Gastroesophageal sphincter (tissue), 3 donors: Measurements from ENCODE around the gene ACIN1.

ENCODE experiments used
- EP300 ChIP-seq: sonication (generic); formaldehyde crosslinking; IDR thresholded peaks from one replicate; pipeline ENCODE4 v1.6.1; 2017; ENCODE audit warnings: antibody characterized with exemption, mild to moderate bottlenecking
- POLR2A ChIP-seq, 2 donors: fragments of 450-650 bp; IDR thresholded peaks; one replicate each; pipeline ENCODE4 v1.6.1; 2017; ENCODE audit warnings: antibody characterized with exemption in 2 of 2, mild to moderate bottlenecking in 2 of 2, moderate library complexity in 1 of 2
- POLR2AphosphoS5 ChIP-seq: sonication (generic); formaldehyde crosslinking; IDR thresholded peaks from one replicate; pipeline ENCODE4 v1.6.1; 2017; ENCODE audit warnings: antibody characterized with exemption
- TF ChIP-seq, protein P1 (sequence below), 4 experiments: fragments of 200-600 bp in 2 of 4; fragments of 450-650 bp in 2 of 4; sonication (generic) in 1 of 4; IDR thresholded peaks; one replicate each; pipeline ENCODE4 v1.5.1; 2017 to 2019; ENCODE audit warnings: antibody characterized with exemption in 4 of 4, mild to moderate bottlenecking in 2 of 4, moderate library complexity in 2 of 4

DNA sequence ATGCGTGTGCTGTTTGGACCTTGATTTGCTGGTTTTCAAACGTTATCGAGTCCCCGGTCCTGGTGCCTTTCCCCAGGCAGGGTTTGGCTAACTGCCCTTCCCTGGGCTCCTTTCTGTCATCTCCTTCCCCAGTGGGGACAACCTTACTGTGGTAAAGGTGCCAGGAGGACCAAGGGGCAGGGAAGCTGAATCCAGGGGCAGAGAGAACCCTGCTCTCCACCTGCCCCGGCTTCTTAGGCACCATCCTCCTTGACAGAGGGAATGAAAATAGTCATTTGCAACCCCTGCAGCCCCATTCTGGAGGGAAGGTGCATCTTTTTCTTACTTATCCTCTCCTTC lies 19.2 kb upstream of the ACIN1 start:
- TF ChIP-seq, protein P1, sequence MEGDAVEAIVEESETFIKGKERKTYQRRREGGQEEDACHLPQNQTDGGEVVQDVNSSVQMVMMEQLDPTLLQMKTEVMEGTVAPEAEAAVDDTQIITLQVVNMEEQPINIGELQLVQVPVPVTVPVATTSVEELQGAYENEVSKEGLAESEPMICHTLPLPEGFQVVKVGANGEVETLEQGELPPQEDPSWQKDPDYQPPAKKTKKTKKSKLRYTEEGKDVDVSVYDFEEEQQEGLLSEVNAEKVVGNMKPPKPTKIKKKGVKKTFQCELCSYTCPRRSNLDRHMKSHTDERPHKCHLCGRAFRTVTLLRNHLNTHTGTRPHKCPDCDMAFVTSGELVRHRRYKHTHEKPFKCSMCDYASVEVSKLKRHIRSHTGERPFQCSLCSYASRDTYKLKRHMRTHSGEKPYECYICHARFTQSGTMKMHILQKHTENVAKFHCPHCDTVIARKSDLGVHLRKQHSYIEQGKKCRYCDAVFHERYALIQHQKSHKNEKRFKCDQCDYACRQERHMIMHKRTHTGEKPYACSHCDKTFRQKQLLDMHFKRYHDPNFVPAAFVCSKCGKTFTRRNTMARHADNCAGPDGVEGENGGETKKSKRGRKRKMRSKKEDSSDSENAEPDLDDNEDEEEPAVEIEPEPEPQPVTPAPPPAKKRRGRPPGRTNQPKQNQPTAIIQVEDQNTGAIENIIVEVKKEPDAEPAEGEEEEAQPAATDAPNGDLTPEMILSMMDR (IDR thresholded peaks at IDR 0.05): no peak
- TF ChIP-seq POLR2A (IDR thresholded peaks at IDR 0.05) (no peak), EP300 (no peak), POLR2AphosphoS5 (no peak)
